Ovary (tissue), 9 donors: ENCODE measurements around the gene ZDHHC17. TPM values are rescaled to one million over a fixed set of nuclear protein-coding genes. Genes with fewer than 3 reads are reported as not detected.

Source experiments
- DNase-seq, 5 donors: peaks; one replicate each; pipeline ENCODE4 v3.0.0-alpha.2; 2019 to 2020
- H3K27ac ChIP-seq, 2 donors: fragments of 200-600 bp; one replicate each; pipeline versions ENCODE4 v1.5.1 to v1.8.0; 2019 to 2022
- H3K27me3 ChIP-seq: fragments of 200-600 bp; one replicate; pipeline ENCODE4 v1.8.0; 2022
- H3K36me3 ChIP-seq: fragments of 200-600 bp; sonication (generic); one replicate; pipeline ENCODE4 v1.5.1; 2019
- H3K4me1 ChIP-seq: one replicate; pipeline ENCODE4 v1.8.1; 2013; ENCODE audit warnings: mild to moderate bottlenecking, moderate library complexity; ENCODE audit not compliant: insufficient read depth
- H3K4me3 ChIP-seq: fragments of 200-600 bp; sonication (generic); one replicate; pipeline ENCODE4 v1.5.1; 2017
- H3K9me3 ChIP-seq, 2 donors: fragments of 200-600 bp in 1 of 2; sonication (generic) in 1 of 2; one replicate each; pipeline versions ENCODE4 v1.5.1 to v1.8.1; 2013 to 2019; ENCODE audit warnings: mild to moderate bottlenecking in 1 of 2, moderate library complexity in 1 of 2
- EP300 ChIP-seq: sonication (generic); formaldehyde crosslinking; IDR thresholded peaks from one replicate; pipeline ENCODE4 v1.6.1; 2017; ENCODE audit warnings: antibody characterized with exemption
- POLR2A ChIP-seq: fragments of 450-650 bp; IDR thresholded peaks from one replicate; pipeline ENCODE4 v1.6.1; 2017; ENCODE audit warnings: antibody characterized with exemption, mild to moderate bottlenecking, moderate library complexity
- WGBS, 3 donors: extraction: QIAGEN DNeasy Blood & Tissue Kit in 1 of 3; methylation state at CpG; one replicate each; pipeline versions ENCODE4 v1.1.5 to v1.1.7; 2013 to 2017; 5-methylcytosine and 5-hydroxymethylcytosine counted together
- intact Hi-C, 4 donors: fragments of 100-400 bp; cut with DNase I; formaldehyde crosslinking; loops; one replicate each; pipeline versions ENCODE4 v1.11.0 to v1.15.1; 2022 to 2023
- polyA plus RNA-seq, 2 donors: library from polyadenylated mRNA; stranded (reverse); fragments of 200-250 nt in 1 of 2; fragments of 350-450 nt in 1 of 2; fragmentation: Illumina TruSeq in 1 of 2; extraction: RNeasy Lipid Tissue Mini Kit (QIAGEN cat#74804) in 1 of 2; gene quantifications; one replicate each; pipeline ENCODE4 v1.2.3, GENCODE V29; 2013 to 2014
- total RNA-seq, 7 donors: library from RNA; depleted of rRNA in 2 of 7; stranded (reverse); fragments of >200 nt in 2 of 7; fragmentation: NEBNext Ultra II Directional in 3 of 7; extraction: Animal tissue kit (Norgen Biotek cat#: 25700) in 3 of 7; gene quantifications; one replicate each; pipeline versions ENCODE4 v1.1.0 to v1.2.4, GENCODE V29; 2016 to 2023
- TF ChIP-seq, protein P1 (sequence below), 3 donors: fragments of 450-650 bp in 2 of 3; fragments of 200-600 bp in 1 of 3; IDR thresholded peaks; one replicate each; pipeline versions ENCODE4 v1.5.1 to v1.8.0; 2016 to 2022; ENCODE audit warnings: antibody characterized with exemption in 3 of 3, mild to moderate bottlenecking in 1 of 3
- donor health status: DM: no; HTN: no; CAD: no; lungs with moderate emphysema.
- donor health status: DM: no; HTN: no; CAD: no.
- donor health status: Bipolar disorder and iron deficiency.
- donor health status: DM: yes; HTN: yes; CAD: no.
- donor health status: DM: no; HTN: no; CAD: no.
- donor health status: DM: yes; HTN: yes; CAD: no.

The ZDHHC17 gene
- total and polyA plus RNA-seq, 9 donors, result 19.3 to 76.7 (median 37.6) TPM

DNA sequence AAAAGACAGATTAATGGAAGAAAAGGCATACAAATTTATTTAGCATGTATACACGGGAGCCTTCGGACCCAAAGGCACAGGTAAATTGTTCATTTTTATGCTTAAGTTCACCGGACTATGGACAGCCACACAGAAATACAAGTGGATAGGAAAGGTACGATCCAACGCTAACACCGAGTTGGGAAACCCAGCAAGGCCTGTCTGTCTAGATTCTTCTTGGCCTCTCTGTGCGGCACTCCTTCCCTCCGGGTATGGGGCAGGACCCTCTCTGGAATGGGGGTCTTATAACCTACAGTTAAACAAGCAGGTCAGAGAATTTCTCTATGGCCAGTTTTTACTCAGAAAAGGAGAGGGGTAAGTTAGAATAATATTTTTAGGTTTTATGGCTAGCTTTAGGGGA is 23.4 kb upstream of the ZDHHC17 start:
- no peak overlapping the region for H3K27ac ChIP-seq
- intact Hi-C loops, result no loop called here
- H3K36me3 ChIP-seq, result no peaks in the 10 kb centered on the region
- 95 to 96% (median 96%) methylated on average over 8 of the region's 8 CpGs for WGBS, 3 donors
- no peaks in the 10 kb centered on the region for H3K9me3 ChIP-seq
- no peak for TF ChIP-seq POLR2A
- TF ChIP-seq EP300, result no peak
- TF ChIP-seq, protein P1, sequence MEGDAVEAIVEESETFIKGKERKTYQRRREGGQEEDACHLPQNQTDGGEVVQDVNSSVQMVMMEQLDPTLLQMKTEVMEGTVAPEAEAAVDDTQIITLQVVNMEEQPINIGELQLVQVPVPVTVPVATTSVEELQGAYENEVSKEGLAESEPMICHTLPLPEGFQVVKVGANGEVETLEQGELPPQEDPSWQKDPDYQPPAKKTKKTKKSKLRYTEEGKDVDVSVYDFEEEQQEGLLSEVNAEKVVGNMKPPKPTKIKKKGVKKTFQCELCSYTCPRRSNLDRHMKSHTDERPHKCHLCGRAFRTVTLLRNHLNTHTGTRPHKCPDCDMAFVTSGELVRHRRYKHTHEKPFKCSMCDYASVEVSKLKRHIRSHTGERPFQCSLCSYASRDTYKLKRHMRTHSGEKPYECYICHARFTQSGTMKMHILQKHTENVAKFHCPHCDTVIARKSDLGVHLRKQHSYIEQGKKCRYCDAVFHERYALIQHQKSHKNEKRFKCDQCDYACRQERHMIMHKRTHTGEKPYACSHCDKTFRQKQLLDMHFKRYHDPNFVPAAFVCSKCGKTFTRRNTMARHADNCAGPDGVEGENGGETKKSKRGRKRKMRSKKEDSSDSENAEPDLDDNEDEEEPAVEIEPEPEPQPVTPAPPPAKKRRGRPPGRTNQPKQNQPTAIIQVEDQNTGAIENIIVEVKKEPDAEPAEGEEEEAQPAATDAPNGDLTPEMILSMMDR (IDR thresholded peaks at IDR 0.05), result no peak
- DNase-seq, result no peak
- H3K4me1 ChIP-seq, result no peaks in the 10 kb centered on the region
- no peaks in the 10 kb centered on the region for H3K27me3 ChIP-seq
- no peak overlapping the region for H3K4me3 ChIP-seq

DNA sequence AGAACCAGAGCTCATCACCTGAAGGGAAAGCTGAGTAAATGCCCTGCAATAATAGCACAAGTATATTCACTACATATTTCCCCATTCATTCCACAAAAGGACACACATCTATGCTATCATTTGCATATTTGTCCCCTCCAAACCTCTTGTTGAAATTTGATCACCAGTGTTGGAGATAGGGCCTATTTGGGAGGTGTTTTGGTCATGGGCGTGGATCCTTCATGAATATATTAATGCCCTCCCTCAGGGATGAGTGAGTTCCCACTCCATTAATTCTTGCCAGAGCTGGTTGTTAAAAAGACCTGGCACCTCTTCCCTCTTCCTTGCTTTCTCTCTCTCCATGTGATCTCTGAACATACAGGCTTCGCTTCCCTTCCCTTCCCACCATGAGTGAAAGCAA is 18.6 kb upstream of the ZDHHC17 start:
- TF ChIP-seq POLR2A (no peak), EP300 (no peak)
- TF ChIP-seq, protein P1 (IDR thresholded peaks at IDR 0.05), result no peak
- Histone ChIP-seq H3K4me1 (no peaks in the 10 kb centered on the region), H3K9me3 (no peaks in the 10 kb centered on the region), H3K27me3 (no peaks in the 10 kb centered on the region), H3K27ac (no peak overlapping the region), H3K4me3 (no peak overlapping the region), H3K36me3 (no peaks in the 10 kb centered on the region)
- no peak for DNase-seq
- WGBS, 3 donors, result 92 to 93% (median 92%) methylated on average over 2 of the region's 2 CpGs
- intact Hi-C loops, result no loop called here

DNA sequence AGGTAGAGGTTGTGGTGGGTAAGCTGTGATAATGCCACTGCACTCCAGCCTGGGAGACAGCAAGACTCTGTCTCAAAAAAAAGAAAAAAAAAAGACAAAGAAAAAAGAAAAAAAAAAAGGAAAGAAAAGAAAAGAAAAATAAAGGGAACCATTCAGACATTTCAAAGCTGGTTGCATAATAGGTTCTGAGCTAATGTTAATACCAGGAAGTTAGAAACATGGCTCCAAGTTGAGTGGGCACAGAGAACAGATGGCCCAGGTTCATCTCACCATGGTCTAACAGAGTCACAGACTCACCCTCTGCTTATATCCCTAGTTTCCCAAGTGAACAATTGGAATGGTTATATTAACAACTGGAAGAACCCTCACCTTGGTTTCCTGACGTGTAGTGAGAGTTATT is 17.4 kb upstream of the ZDHHC17 start:
- intact Hi-C loops, result no loop called here
- WGBS, 3 donors, result 56 to 75% (median 60%) methylated on average over 1 of the region's 1 CpG
- no peak overlapping the region for H3K4me3 ChIP-seq
- no peaks in the 10 kb centered on the region for H3K36me3 ChIP-seq
- no peaks in the 10 kb centered on the region for H3K9me3 ChIP-seq
- H3K27me3 ChIP-seq, result no peaks in the 10 kb centered on the region
- no peak for DNase-seq
- no peak overlapping the region for H3K27ac ChIP-seq
- TF ChIP-seq EP300 (no peak), POLR2A (no peak)
- TF ChIP-seq, protein P1 (IDR thresholded peaks at IDR 0.05), result no peak
- H3K4me1 ChIP-seq, result no peaks in the 10 kb centered on the region

DNA sequence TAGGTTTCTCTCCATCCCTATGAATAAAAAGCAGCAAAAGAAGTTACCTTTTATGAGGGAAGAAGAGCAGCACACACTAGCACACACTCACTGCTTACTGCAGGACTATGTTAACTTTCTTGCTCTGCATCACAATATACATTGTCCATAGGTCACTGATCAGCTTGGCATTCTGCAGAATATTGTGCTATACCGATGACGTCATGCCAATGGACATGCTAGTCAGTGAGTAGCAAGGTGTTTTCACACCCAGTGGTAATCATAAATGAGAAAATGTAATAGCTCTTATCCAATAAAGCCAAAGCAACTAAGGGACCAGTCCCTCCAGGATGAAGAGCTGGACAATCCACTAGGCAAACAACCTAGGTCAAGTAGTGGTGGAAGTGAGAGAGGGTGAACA is 16.7 kb upstream of the ZDHHC17 start:
- WGBS, 3 donors, result 92 to 97% (median 94%) methylated on average over 2 of the region's 2 CpGs
- no peak overlapping the region for H3K4me3 ChIP-seq
- H3K36me3 ChIP-seq, result no peaks in the 10 kb centered on the region
- TF ChIP-seq EP300, result no peak
- no peak for TF ChIP-seq POLR2A
- TF ChIP-seq, protein P1 (IDR thresholded peaks at IDR 0.05), result no peak
- intact Hi-C loops, result no loop called here
- no peaks in the 10 kb centered on the region for H3K4me1 ChIP-seq
- H3K27me3 ChIP-seq, result no peaks in the 10 kb centered on the region
- H3K27ac ChIP-seq, result no peak overlapping the region
- DNase-seq, result no peak
- H3K9me3 ChIP-seq, result no peaks in the 10 kb centered on the region
